ENCODE data around the gene EIF5AL1.
"Not testable (repeated sequence)": the region's sequence is repeated elsewhere in the genome, so short reads cannot be mapped to it uniquely, and the experiment has no call there.

DNA sequence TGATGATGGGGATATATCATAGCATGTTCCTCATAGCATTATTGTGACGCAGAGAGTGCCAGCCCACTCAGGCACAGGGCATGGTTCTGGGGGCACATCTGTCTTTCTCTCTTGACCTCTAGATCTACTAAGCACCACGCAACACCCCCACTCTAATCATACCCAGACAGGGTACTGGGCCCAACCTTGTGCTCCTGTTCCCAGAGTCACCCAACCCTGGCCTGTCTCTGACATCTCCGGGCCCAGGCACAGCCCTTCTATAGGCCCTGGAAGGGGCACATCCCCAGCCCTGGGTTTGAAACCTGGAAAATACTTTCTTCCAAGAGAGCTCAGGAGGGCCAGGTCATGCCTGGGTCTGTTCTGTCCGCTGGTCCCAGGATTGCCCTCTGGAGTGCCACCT lies 10.1 kb downstream of the EIF5AL1 start:
- TF ChIP-seq SP1 (CRISPR knock-in tag; conservative IDR thresholded peaks at IDR 0.05); GTF2I (CRISPR knock-in tag; conservative IDR thresholded peaks at IDR 0.05); FOXP1 (CRISPR knock-in tag; IDR thresholded peaks at IDR 0.05; ENCODE audit: borderline replicate concordance); NR2C2 (CRISPR knock-in tag; IDR thresholded peaks at IDR 0.05); CBFB (CRISPR knock-in tag; IDR thresholded peaks at IDR 0.05; ENCODE audit: low read depth): not testable (repeated sequence)
- TF ChIP-seq, protein P1, sequence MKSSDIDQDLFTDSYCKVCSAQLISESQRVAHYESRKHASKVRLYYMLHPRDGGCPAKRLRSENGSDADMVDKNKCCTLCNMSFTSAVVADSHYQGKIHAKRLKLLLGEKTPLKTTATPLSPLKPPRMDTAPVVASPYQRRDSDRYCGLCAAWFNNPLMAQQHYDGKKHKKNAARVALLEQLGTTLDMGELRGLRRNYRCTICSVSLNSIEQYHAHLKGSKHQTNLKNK (CRISPR knock-in tag; IDR thresholded peaks at IDR 0.05): not testable (repeated sequence)
- TF ChIP-seq, protein P2, sequence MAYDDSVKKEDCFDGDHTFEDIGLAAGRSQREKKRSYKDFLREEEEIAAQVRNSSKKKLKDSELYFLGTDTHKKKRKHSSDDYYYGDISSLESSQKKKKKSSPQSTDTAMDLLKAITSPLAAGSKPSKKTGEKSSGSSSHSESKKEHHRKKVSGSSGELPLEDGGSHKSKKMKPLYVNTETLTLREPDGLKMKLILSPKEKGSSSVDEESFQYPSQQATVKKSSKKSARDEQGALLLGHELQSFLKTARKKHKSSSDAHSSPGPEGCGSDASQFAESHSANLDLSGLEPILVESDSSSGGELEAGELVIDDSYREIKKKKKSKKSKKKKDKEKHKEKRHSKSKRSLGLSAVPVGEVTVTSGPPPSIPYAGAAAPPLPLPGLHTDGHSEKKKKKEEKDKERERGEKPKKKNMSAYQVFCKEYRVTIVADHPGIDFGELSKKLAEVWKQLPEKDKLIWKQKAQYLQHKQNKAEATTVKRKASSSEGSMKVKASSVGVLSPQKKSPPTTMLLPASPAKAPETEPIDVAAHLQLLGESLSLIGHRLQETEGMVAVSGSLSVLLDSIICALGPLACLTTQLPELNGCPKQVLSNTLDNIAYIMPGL (CRISPR knock-in tag; IDR thresholded peaks at IDR 0.05): not testable (repeated sequence)

Data from WTC11 (cell line).